OCI-M2 (cell line): ENCODE results near the gene SH2B2.
"Not testable (repeated sequence)": the region's sequence is repeated elsewhere in the genome, so short reads cannot be mapped to it uniquely, and the experiment has no call there.

Experiments used
- DNase-seq: peaks from one replicate; lab custom pipeline; 2025; ENCODE audit not compliant: unreplicated experiment; lab: John Stamatoyannopoulos, UW

SH2B2 gene

GRCh38 chr7:102327183-102327582 is 40.5 kb downstream of the SH2B2 start:
- not testable (repeated sequence) for DNase-seq

DNA sequence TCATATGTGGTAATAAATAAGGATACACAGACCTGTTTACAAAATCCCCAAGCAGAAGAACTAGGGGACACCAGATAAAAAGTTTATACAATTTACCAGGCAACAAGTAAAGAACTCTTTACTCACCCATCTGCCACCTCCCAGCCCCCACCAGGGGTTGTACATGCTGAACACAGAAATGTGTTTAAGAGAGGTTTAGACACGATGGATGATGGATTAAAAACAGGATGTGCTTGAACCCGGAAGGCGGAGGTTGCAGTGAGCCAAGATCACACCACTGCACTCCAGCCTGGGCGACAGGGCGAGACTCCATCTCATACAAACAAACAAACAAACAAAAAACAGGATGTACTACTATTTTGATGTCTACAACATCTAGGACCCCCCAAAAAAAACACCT is 42.2 kb downstream of the SH2B2 start:
- DNase-seq = not testable (repeated sequence)

- DNase-seq = not testable (repeated sequence)
Observed at GRCh38 chr7:102329366-102329765, 42.7 kb downstream of the SH2B2 start.

DNA sequence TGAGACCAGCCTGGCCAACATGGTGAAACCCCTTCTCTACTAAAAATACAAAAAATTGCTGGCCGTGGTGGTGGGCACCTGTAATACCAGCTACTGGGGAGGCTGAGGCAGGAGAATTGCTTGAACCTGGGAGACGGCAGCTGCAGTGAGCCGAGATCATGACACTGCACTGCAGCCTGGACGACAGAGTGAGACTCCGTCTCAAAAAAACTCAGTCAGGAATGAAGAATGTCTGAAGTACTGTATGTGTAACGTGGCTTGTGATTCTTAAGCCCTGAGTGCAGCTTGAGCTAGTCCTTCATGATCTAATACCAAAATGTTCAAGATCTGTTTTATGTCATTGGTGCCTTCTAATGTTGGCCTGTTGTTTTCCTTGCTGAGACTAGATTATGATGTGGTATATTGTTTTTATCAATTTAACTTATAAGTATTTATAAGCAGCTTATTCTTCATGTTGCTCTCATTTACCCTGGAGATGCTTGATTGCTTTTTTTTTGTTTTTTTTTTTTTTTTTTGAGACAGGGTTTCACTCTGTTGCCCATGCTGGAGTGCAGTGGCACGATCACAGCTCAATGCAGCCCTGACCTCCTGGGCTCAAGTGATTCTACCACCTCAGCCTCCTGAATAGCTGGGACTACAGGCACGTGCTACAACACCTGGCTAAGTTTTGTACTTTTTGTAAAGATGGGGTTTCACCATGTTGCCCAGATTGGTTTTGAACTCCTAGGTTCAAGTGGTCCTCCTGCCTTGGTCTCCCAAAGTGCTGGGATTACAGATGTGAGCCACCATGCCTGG is 44.2 kb downstream of the SH2B2 start:
- not testable (repeated sequence) for DNase-seq

DNA sequence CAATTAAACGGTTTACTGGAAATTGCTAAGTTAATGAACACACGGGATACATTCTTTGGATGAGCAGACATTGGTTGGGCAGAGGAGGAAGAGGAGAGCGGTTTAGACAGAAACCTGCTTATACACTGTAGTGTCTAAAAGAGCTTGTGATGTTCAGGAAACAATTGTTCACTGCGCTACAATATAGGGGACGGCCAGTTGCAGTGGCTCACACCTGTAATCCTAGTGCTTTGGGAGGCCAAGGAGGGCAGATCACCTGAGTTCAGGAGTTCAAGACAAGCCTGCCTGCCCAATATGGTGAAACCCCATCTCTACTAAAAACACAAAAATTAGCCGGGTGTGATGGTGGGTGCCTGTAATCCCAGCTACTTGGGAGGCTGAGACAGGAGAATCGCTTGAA is 48.9 kb downstream of the SH2B2 start:
- DNase-seq = not testable (repeated sequence)

DNA sequence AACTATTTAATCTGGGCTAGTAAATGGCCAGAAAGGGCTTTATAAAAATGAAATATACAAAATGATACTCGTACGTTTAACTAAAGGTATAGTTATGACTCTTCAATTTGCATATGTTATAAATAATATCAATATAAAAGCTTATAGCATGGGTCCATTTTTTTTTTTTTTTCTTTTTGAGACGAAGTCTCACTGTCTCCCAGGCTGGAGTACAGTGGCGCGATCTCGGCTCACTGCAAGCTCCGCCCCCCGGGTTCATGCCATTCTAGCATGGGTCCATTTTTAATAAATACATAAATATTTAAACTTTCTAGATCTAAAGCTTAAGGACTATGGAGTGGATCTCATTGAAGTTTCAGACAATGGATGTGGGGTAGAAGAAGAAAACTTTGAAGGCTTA is 50.3 kb downstream of the SH2B2 start:
- not testable (repeated sequence) for DNase-seq

- DNase-seq = not testable (repeated sequence)
Observed at GRCh38 chr7:102337420-102337819, 50.8 kb downstream of the SH2B2 start.

- not testable (repeated sequence) for DNase-seq
Observed at GRCh38 chr7:102340599-102341368, 54.1 kb downstream of the SH2B2 start.

DNA sequence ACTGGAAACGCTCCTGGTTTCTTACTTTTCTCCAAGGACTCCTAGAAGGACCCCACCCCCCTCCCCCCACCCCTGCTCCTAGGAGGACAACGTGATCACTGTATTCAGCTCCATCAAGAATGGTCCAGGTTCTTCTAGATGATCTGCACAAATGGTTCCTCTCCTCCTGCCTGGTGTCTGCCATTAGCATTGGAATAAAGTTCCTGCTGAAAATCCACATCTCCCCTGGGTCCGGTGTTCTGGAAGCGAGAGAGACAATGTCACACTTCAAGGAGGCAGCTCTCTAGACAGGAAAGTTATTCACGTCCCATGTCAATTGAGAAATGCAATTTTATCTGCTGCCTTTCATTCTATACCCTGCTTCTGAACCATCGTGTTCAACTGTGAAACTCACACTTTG is 60.3 kb downstream of the SH2B2 start:
- DNase-seq = not testable (repeated sequence)

DNA sequence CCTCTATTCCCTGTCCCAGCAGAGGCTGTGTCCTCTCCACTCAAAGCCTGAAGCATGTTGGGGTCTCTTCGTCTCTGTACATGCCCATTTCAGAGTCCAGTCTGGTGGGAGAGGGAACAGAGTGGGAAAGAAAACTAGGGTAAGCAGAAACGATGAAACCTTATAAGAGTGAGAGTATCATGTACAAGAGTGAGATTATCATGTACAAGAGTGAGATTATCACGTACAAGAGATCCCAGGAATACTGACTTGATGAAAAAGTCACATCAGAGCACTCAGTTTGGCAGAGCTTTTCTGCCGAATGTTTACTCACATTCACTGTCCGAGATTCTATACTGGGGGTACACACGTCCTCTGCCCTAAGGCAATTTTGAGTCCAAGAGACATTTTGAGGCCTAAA is 69.7 kb downstream of the SH2B2 start, which contains the start of gene SPDYE6:
TSS of gene SPDYE6 (minus strand) at position 101 of the 400 bp plus-strand sequence. CDS start 421 bp downstream, outside the sequence.
- DNase-seq = not testable (repeated sequence)

DNA sequence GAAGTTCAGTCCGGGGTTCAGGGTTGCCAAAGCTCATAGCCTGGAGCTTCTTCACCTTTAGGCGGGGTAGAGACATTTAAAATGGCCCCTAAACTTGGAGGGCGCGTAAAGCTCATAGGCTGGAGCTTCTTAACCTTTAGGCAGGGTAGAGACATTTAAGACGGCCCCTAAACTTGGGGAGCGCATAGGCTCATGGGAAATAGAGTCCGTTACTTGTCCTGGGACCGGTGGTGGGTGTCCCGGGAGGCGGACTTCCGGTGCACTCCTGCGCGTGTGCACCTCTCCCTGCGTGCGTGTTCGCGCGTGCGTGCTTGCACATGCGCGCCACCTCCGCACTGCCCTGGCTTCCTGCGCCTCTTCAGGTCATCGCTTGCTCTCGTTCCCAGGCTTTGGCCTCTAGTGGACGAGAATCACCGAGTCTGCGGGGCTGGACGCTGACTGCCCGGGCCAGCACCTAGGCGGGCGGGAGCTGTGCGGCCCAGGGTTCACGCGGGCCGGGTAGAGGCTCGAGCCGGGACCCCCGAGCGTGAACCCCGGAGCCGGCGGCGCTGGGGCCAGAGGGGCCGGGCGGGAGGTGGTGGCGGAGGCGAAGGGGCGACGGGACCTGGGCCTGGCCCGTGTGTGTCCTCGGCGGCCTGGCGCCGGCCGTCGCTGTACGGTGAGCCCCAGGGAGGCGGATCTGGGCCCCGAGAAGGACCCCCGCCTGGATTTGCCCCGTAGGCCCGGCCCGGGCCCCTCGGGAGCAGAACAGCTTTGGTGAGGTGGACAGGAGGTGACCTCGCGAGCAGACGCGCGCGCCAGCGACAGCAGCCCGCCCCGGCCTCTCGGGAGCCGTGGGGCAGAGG is 77.1 kb downstream of the SH2B2 start:
- peak; percentile 74 for DNase-seq

GRCh38 chr7:102364394-102364886 is 77.8 kb downstream of the SH2B2 start:
- not testable (repeated sequence) for DNase-seq

DNA sequence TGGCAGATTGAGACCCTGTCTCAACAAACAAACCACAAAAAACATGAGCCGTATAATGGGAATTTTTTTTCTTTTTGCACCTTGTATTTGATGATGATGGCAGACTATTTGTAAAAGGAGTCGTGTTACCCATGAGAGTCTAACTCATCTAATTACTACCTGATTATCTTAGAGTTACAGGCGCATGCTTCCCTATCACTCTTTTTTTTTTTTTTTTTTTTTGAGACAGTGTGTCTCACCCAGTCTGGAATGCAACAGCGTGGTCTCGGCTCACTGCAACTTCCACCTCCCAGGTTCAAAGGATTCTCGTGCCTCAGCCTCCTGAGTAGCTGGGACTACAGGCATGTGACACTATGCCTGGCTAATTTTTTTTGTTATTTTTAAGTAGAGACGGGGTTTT is 78.7 kb downstream of the SH2B2 start:
- DNase-seq = not testable (repeated sequence)

DNA sequence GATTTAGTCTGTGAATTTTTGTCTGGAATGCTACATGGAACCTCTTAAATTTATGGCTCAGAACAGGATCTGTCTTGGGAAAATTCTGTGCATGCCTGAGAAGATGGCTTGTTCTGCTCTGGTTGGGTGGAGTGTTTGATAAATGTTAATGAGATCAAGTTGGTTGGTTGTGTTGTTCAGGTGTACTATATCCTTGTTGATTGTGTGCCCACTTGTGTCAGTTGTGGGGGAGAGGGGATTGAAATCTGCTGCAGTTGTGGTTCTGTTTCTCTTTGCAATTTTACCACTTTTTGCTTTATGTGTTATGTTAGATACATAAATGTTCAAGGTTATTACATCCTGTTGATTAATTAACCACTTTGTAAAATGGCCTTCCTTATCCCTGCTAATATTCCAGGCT is 83.4 kb downstream of the SH2B2 start:
- DNase-seq = not testable (repeated sequence)
